Measurements from ENCODE around the gene UFD1.
A peak's percentile ranks its signal among the peaks of the same experiment; 100 is the strongest.

Gene UFD1

DNA sequence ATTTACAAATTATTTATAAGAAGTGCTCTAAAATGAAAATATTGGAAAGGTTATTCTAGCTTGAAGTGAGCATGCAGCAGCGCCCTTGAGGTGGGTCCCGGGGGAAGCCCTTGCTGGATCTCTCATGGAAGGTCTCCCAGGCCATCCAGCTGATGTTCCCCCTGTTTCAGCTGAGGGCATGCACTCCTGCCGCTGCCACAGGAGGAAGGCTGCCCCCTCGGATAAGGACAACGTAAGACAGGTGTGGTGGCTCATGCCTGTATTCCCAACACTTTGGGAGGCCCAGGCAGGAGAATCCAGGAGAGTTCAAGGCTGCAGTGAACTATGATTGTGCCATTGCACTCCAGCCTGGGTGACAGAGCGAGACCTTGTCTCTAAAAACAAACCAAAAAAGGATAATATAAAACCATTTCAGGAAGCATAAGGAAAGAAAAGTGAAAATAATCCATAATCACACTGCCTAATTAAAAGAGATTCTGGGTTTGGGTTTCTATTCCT, 15.7 kb upstream of the UFD1 start:
- DNase-seq = no peak

DNA sequence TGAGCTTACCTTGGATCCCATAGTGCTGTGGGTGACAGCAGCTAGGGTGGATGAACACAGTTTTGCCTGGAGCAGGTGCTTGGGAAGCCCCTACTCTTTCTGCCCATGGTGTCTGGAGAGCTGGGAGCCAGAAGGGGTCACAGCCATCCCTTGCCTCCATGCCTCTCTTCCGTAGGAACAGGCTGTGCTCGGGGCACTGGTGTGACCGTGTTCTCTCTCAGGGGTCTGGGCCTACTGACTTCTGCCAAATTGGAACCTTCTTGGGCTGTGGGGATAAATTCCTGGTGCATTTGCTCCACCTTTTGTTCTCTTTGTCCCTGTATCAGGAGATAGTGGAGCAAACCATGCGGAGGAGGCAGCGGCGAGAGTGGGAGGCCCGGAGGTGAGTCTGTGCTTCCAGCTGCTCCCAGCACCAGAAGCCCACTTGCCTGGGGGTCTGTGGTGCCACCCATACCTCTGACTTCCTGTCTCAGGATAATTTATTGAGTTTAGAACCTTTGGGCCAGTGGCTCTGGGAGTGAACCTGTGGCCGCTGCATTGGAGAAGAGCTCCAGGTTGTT, 15.1 kb upstream of the UFD1 start:
- DNase-seq = no peak

DNA sequence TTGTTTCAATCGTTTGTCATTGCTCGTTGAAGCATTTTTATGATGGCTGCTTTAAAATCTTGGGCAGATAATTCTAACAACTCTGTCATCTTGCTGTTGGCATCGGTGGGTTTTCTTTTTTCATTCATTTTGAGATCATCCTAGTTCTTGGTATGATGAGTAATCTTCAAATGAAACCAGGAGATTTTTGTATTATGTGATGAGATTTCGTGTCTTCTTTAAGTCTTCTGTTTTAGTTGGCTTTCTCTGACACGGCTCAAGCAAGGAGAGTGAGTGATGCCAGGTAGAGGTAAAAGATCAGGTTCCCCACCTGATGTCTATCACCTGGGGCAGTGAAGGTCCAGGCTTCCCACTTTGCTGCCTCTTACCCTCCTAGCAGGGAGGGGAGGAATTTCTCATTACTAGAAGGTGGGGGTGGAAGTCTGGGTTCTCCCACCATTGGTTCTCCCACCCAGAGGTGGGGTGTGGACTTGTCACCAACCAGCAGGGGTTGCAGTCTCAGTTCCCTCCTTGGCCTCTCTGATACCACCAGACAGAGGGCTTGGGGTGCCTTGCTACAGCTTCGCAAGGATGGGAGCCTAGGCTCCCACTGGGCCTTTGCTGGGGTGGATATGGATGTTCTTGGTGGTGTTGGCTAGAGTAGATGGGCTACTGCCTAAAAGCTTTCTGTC, 13.6 kb upstream of the UFD1 start:
- DNase-seq = no peak

DNA sequence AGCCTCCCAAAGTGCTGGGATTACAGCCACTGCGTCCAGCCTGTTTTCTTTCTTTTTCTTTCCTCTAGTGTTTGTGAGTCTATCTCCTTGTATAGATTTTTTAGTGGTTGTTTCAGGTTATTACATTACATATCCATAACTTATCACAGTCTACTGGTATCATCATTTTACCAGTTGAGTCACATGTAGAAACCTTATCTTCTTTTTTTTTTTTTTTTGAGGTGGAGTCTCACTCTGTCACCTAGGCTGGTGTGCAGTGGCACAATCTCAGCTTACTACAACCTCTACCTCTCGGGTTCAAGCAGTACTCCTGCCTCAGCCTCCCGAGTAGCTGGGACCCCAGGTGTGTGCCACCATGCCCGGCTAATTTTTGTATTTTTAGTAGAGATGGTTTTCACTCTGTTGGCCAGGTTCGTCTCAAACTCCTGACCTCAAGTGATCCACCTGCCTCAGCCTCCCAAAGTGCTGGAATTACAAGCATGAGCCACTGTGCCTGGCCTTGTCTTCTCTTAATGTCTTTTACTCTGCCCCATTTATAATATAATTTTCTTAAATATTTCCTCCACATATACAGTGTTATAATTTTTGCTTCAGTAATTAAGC, 11.7 kb upstream of the UFD1 start:
- no peak for DNase-seq

DNA sequence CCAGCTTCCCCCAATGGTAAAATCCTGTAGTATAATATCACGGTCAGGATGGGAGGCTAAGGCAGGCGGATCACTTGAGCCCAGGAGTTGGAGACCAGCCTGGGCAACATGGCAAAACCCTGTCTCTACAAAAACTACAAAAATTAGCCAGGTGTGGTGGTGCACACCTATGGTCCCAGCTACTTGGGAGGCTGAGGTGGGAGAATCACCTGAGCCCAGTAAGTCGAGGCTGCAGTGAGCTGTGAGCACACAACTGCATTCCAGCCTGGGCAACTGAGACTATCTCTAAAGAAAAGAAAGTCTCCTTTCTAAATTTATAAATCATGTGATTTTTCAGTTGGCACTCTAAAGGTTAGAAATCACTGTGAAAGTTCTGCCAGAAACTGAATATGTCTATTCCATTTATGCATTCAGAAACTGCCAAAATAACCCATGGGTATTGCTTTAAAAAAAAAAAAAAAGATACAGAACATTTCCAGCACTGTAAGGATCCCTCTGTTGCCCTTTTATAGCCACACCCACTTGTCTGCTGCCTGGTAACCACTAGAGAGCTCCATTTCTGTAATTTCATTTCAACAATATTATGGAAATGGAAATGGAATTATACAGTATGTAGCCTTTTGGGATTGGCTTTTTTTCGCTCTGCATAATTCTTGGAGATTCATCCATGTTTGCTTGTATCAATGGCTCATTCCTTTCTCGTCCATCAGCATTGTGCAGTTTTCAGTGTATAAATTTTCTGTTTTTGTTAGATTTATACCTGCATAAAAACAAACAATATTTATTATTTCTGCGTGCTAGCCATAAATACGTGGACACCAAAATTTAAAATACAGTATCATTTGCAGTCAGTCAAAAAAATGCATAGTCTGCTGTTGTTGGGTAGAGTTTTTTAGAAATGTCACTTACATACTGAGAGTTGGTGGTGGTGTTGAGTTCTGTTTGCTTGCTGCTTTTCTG, 10.2 kb upstream of the UFD1 start:
- no peak for DNase-seq

DNA sequence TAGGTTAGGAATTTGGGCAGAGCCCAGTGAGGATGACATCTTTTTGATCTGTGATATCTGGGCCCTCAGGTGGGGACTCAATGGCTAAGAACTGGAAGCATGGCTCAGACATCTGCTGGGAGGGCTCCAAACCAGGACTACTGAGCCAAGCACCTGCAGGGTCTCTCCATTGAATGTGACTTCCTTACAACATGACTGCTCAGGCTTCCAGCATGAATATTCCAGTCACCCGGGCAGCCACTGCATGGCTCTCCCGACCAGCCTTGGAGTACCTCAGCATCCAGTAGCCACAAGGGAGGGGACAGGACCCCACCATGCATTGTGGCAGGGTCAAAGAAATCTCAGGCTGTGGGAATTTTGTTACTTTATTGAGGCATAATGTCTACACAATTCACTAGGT, 9.3 kb upstream of the UFD1 start:
- DNase-seq = no peak

DNA sequence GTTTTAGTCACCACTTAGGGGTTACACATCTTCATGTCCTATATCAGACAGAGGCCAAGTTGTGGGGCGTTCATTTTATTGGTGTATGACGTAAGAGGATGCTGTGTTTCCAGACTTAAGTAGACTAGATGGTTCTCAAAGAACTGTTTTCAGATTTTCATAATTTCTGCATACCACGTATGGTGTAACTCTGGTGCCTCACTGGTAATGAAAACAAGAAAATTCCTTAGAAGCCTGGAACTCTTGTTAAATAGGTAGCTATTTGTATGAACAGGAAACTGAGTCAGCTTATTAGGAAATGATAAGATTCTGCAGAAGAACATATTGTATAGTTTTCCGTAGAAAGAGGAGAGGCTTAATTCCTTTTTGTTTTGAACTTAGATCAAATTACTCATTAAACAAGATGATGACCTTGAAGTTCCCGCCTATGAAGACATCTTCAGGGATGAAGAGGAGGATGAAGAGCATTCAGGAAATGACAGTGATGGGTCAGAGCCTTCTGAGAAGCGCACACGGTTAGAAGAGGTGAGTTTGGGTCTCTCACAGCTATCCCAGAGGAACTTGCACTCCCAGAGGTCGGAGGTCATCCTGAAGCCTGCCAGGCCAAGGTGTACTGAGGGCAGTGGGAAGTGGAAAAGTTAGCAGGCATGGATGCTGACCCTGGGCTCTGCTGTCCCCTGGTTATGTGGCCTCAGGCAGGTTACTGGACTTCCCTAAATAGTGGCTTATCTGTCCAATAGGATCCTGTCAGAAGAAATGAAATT, 4.7 kb upstream of the UFD1 start:
- no peak for DNase-seq

DNA sequence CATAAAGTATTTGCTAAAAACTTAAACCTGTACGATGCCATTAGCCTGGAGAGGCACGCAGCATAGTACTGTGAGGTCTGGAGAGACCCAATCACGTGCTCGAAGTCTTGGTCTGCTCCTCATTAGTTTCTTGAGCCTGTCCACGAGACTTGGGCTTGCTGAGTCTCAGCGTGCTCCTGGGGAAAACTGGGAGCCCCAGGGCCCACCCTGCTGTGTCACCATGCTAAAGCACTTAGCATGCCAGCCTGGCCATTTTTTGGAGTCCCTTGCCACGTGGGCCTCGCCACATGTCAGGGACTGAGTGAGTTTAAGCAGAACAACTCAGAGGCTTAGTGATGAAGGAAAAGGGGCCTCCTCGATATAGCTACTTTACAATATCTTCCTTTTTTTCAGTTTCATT, 3.3 kb upstream of the UFD1 start:
- no peak for DNase-seq

DNA sequence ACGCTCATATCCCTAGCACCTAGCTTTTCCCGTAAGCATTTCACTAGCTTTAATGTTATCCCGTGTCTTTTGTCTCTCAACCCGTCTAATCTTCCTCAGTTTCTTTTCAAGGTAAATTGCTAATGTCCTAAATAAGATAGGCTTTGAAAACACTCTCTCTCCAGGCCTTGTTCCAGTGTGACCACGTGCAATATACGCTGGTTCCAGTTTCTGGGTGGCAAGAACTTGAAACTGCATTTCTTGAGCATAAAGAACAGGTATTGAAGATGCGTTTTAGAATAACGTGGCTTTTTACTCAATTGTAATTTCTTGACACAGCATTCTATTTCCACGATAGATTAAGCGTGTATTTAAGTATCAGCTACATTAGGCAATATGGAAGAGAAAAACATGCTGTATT, 1.8 kb upstream of the UFD1 start:
- DNase-seq = no peak

DNA sequence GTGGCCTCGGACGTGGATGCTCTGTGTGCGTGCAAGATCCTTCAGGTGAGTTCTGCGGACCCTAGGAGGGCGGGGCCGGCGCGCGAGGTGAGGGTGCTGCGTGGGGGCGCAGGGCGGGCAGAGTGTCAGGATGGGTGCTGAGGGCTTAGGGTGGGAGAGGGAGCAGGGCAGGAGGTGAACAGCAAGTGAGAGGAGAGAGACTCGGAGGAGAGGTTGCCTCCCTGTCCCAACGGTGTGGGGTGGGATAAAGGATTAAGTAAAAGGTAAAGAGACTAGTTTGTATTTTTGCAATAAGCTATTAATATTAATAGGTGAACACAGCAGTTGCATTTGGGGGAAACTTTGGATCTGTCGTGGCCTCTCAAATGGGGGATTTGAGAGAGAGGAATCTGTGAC, 1.2 kb upstream of the UFD1 start:
- no peak for DNase-seq

DNA sequence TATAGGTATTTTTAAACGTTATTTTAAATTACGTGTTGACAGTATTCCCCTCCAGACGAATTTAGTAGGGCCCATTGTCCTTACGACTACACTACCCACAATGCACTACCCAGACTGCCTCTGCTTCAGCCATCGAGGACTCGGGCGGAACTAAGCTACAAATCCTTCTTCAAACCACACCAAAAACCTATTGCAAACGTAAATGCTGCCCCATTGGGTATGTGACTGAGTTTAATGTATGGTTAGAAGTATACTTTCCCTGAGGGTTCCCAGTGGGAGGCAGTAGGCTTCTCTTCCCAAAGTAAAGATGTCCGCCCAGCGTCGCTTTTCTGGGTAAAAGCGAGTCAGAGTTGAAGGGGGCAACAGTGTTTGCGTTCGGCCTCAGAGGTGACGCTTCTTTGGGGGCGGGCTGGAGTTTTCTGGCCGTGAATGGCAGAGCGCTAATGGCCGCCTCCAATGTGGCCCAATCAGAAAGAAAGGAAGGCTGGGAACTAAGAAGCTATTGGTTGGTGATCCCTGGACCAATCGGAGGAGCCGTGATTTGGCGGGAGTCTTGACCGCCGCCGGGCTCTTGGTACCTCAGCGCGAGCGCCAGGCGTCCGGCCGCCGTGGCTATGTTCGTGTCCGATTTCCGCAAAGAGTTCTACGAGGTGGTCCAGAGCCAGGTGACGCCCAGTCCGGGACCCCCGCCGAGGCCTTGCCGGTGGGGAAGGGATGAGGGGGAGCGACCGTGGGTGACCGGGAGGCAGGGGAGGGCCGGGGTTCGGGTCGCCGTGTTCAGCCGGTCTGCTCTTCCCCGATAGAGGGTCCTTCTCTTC, 571 bp upstream of the UFD1 start, which contains the start of gene CDC45:
TSS of gene CDC45 (plus strand) at position 566 of the 818 bp plus-strand sequence. CDS start at position 615, 49 bp downstream.
- DNase-seq = peak; percentile 98

DNA sequence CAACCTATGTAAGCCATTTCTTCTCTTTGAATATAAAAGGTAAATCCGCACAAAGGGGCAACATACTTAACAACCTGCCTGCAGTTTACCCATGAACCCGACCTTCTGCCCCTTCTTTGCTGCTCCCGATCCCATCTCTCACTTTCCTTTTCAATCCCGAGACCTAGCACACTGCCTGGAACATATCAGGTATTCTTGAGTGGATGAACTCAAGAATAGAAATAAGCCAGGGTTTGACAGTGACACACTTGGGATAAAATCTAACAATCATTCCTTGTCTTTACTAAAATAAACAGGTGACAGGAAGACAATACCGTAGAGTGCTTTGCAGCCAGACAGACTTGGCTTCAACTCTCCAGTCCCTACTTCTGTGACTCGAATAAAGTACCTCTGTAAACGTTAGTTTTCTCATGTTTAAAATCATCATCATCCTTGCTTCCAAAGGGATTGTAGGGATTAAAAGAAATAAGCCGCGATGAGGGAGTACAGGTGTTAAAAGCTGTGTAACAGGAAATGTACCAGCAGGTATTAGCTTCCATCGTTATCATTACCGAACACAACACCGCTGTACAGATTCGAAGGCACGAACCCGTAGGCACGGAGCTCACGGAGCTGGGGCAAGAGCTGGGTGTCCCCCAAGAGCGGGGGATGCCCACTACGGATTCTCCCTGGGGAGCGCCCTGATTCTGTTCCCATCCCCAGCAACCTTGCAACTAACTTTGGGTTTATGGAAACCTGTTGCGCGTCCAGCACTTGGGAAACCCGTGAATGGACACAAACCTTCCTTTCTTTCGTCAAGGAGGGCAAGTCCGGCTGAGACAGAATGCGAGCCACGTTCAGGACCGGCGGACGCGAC, 720 bp downstream of the UFD1 start:
- peak; percentile 24 for DNase-seq

DNA sequence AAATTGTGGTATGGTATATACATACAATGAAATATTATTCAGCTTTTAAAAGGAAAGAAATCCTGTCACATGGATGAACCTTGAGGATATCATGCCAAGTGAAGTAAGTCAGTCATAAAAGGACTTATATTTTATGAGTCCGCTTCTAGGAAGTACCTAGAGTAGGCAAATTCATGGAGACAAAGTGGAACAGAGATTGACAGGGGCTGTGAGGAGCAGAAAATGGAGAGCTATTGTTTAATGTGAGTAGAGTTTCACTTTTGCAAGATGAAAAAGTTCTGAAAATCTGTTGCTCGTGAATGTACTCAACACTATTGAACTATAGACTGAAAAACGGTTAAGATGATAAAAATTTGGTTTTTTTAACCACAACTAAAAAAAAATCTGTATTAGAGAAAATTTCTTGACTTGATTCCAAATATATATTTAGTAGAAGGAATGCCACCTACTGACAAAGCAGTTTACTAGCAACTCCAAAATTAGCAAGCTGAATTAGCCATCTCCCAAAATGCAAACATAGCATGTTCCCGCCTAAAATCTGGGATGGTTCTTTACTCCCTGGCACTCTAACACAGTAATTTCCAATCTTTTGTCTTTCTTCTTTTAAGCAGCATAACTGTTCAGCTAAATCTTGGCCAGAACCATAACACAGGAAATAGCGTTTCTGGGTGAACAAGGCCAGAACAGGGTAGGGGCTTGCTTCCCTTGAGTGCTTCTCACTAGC, 1.5 kb downstream of the UFD1 start:
- DNase-seq = peak; percentile 28

DNA sequence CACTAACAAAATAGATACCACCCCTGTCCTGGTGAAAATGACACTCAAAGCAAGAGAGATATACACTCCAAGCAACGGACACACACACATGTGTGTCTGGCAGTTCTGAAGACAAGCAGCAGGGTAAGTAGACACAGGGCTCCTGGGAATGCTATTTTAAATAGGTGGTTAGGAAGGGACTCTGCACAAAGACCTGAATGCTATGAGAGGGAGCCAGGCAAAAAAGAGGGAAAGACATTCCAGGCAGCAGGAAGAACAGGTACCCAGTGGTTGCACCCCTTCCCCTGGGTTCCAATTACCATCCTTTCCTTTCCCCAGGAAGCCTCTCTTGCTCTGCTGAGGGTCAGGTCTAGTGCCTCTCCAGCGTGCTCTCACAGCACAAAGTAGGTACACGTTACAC, 3.0 kb downstream of the UFD1 start:
- DNase-seq = no peak

DNA sequence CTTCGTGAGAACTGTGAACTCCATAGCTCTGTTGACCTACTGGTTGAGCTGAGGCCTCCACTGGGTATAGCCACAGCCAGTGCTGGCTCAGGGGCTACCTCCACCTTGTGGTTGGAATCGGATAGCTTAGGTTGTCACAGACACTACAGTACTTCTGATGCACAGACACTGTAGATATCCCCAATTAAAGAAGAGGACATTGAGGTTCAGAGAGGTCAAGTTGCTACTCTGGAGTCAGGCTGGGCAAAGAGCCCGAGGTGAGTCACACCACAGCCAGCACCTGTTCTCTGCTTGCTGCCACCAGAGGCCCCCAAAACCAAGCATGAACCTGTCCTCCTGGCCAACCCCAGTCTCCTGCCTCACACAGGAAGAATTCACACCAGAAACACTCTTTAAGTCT, 5.4 kb downstream of the UFD1 start:
- no peak for DNase-seq

DNA sequence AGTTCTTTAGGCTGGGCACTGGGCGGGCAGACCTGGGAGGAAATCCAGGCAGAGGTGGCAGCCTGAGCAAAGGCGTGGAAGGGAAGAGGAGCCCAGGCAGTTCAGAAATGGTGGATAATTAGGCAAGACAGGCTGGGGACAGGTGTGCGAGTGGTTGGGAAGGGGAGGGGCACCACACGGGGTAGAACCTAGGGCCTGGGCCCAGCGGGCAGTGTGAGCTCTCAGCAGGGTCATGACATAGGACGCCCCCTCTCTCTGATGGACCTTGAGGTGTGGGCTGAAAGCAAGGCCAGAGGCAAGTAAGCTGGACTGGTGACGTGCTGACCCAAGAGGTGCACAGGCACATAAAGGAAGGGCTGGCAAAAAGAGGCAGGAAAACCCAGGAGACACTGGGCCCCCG, 6.8 kb downstream of the UFD1 start:
- DNase-seq = no peak

DNA sequence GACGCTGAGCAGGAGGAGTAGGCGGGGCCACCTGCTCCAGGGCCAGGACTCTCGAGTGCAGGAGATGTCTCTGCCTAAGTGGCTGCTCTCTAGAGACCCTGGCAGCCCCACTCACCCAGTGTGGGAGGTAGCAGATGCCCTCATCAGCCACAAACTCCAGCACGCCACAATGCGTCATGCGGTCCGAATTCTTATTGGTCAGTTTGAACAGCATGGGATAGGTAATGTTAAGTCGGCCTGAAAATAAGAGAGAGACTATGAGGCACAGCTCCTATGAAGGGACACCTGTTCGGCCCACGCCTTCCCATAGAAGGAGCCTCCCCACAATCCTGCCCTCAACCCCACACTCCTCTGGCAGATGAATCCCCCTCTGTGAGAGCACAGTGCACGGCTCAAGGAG, 7.4 kb downstream of the UFD1 start:
- no peak for DNase-seq

DNA sequence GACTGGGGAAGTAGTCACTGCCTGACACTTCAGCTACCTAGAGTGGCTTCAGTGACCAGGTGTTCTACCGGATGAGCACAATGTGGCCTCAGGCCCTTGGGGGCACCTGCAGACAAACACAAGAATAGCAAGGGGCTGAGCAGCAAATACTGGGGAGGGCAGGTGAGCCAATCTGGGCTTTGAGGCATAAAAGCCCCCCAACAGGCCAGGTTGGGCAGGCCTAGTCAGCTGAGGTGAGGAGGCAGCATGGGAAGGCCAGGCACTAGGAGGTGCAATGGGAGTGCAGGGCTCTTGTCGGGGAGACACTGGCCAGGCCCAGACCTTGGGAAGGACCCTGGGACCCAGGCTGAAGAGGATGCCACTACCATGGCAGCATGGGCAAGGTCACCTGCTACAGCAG, 9.0 kb downstream of the UFD1 start:
- no peak for DNase-seq

DNA sequence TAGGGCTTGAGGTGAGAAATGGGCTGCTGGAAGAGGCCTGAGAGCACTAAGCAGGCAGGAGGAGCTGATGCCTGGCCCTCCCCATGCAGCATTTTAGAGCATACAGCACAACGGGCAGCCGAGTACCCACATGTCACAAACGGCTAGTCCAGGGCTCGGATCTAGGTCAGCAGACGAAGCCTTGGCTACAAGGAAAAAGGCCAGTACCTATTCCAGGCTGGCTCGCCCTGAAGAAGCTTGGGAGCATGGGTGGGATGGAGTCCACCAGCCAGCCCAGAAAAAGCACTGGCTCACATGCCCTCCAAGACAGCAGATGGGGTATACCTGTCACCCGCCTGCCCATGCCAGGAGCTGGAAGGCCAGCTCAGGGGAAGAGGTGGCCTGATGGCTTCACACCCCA, 9.6 kb downstream of the UFD1 start:
- DNase-seq = no peak

DNA sequence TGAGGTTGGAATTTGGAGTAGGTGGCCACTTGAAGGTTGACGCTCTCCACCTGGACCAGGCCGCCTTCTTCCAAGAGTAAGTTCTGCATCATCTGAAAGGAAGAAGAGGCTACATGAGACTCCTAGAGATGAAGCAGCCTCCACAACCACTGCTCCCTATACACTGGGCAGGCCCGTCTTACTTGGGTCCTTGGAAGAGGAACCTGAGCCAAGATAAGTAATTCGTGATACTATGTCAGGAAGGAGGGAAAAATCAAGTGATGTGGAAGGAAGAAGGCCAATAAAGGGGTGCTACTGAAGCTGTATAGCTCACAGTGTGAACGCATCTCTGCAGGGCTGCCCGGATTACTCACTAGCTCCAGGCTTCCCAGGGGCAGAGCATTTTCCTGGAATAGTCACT, 11.1 kb downstream of the UFD1 start:
- DNase-seq = no peak

Measured in CD4-positive, alpha-beta T cell treated with Interleukin-17A for 1 hour (primary cell).